Activated naive CD4-positive, alpha-beta T cell treated with anti-CD3 and anti-CD28 coated beads, Interleukin-2, amount 50 U/mL, for 24 hours (primary cell): ENCODE results near the gene TBC1D17.

ENCODE experiments used
- H3K27ac Mint-ChIP-seq: one replicate; pipeline ENCODE4 v1.8.0; 2021; ENCODE audit warnings: mild to moderate bottlenecking, mixed read lengths
- H3K27me3 Mint-ChIP-seq: one replicate; pipeline ENCODE4 v1.8.0; 2021; ENCODE audit warnings: mixed read lengths
- H3K36me3 Mint-ChIP-seq: one replicate; pipeline ENCODE4 v1.8.0; 2021; ENCODE audit warnings: mixed read lengths
- H3K4me1 Mint-ChIP-seq: one replicate; pipeline ENCODE4 v1.8.0; 2021; ENCODE audit warnings: mixed read lengths
- H3K4me3 Mint-ChIP-seq: one replicate; pipeline ENCODE4 v1.8.0; 2021; ENCODE audit warnings: mild to moderate bottlenecking, mixed read lengths
- H3K9me3 Mint-ChIP-seq: one replicate; pipeline ENCODE4 v1.8.0; 2021; ENCODE audit warnings: mixed read lengths

The TBC1D17 gene

GRCh38 chr19:49877020-49877878, at the start of gene TBC1D17, which contains the start of gene AKT1S1:
TBC1D17 (plus strand) TSS chr19:49877702; CDS start chr19:49877724, 22 bp downstream.
AKT1S1 (minus strand) TSS chr19:49877355; CDS start chr19:49873295, 4,060 bp downstream.
- Mint-ChIP-seq H3K36me3 (no peaks in the 10 kb centered on the region), H3K27me3 (no peaks in the 10 kb centered on the region), H3K4me3 (no peak within 1 kb of the TSS), H3K4me1 (peaks cover 26% of the 10 kb centered on the region), H3K9me3 (no peaks in the 10 kb centered on the region), H3K27ac (peak within 1 kb of the TSS; percentile 94)

GRCh38 chr19:49829200-49829599, 48.3 kb upstream of the TBC1D17 start:
- Mint-ChIP-seq H3K9me3 (no peaks in the 10 kb centered on the region), H3K27ac (no peak overlapping the region), H3K36me3 (no peaks in the 10 kb centered on the region), H3K4me1 (no peaks in the 10 kb centered on the region), H3K4me3 (no peak overlapping the region), H3K27me3 (no peaks in the 10 kb centered on the region)

- H3K4me3 Mint-ChIP-seq = no peak overlapping the region
These were observed 47.8 kb upstream of the TBC1D17 start for GRCh38 chr19:49829721-49830120.

GRCh38 chr19:49830766-49831165, 46.7 kb upstream of the TBC1D17 start:
- Mint-ChIP-seq H3K4me3 (no peak overlapping the region), H3K4me1 (no peaks in the 10 kb centered on the region), H3K9me3 (no peaks in the 10 kb centered on the region), H3K27ac (no peak overlapping the region), H3K36me3 (peaks cover 3% of the 10 kb centered on the region), H3K27me3 (no peaks in the 10 kb centered on the region)

More at GRCh38 chr19:49829721-49830120, 47.8 kb upstream of the TBC1D17 start:
- Mint-ChIP-seq H3K27me3 (no peaks in the 10 kb centered on the region), H3K9me3 (no peaks in the 10 kb centered on the region), H3K27ac (no peak overlapping the region), H3K4me1 (no peaks in the 10 kb centered on the region), H3K36me3 (peaks cover 1% of the 10 kb centered on the region)

- H3K4me1 Mint-ChIP-seq = no peaks in the 10 kb centered on the region
- no peak overlapping the region for H3K4me3 Mint-ChIP-seq
- H3K27ac Mint-ChIP-seq = no peak overlapping the region
- no peaks in the 10 kb centered on the region for H3K9me3 Mint-ChIP-seq
- peaks cover 3% of the 10 kb centered on the region for H3K36me3 Mint-ChIP-seq
- no peaks in the 10 kb centered on the region for H3K27me3 Mint-ChIP-seq
These were observed 45.9 kb upstream of the TBC1D17 start for GRCh38 chr19:49831592-49831991.

GRCh38 chr19:49832556-49832955, 44.9 kb upstream of the TBC1D17 start:
- no peak overlapping the region for H3K4me3 Mint-ChIP-seq
- no peak overlapping the region for H3K27ac Mint-ChIP-seq
- H3K9me3 Mint-ChIP-seq = no peaks in the 10 kb centered on the region

GRCh38 chr19:49833599-49833998, 43.9 kb upstream of the TBC1D17 start:
- Mint-ChIP-seq H3K9me3 (no peaks in the 10 kb centered on the region), H3K27me3 (no peaks in the 10 kb centered on the region), H3K27ac (no peak overlapping the region), H3K4me3 (no peak overlapping the region), H3K4me1 (no peaks in the 10 kb centered on the region), H3K36me3 (peaks cover 11% of the 10 kb centered on the region)

More at GRCh38 chr19:49832556-49832955, 44.9 kb upstream of the TBC1D17 start:
- H3K36me3 Mint-ChIP-seq = peaks cover 7% of the 10 kb centered on the region
- H3K27me3 Mint-ChIP-seq = no peaks in the 10 kb centered on the region
- no peaks in the 10 kb centered on the region for H3K4me1 Mint-ChIP-seq

GRCh38 chr19:49835562-49835961, 41.9 kb upstream of the TBC1D17 start:
- Mint-ChIP-seq H3K4me3 (no peak overlapping the region), H3K27me3 (no peaks in the 10 kb centered on the region), H3K36me3 (peaks cover 16% of the 10 kb centered on the region), H3K27ac (no peak overlapping the region), H3K4me1 (no peaks in the 10 kb centered on the region), H3K9me3 (no peaks in the 10 kb centered on the region)

GRCh38 chr19:49836176-49837008, 41.1 kb upstream of the TBC1D17 start:
- Mint-ChIP-seq H3K4me3 (no peak overlapping the region), H3K27ac (no peak overlapping the region)

GRCh38 chr19:49837009-49837310, 40.5 kb upstream of the TBC1D17 start:
- Mint-ChIP-seq H3K4me3 (no peak overlapping the region), H3K27me3 (no peaks in the 10 kb centered on the region), H3K4me1 (no peaks in the 10 kb centered on the region), H3K36me3 (peaks cover 16% of the 10 kb centered on the region), H3K27ac (no peak overlapping the region), H3K9me3 (no peaks in the 10 kb centered on the region)

More at GRCh38 chr19:49836176-49837008, 41.1 kb upstream of the TBC1D17 start:
- Mint-ChIP-seq H3K36me3 (peaks cover 16% of the 10 kb centered on the region), H3K27me3 (no peaks in the 10 kb centered on the region), H3K4me1 (no peaks in the 10 kb centered on the region), H3K9me3 (no peaks in the 10 kb centered on the region)

- no peaks in the 10 kb centered on the region for H3K4me1 Mint-ChIP-seq
- H3K27ac Mint-ChIP-seq = no peak overlapping the region
- no peaks in the 10 kb centered on the region for H3K27me3 Mint-ChIP-seq
These were observed 40.1 kb upstream of the TBC1D17 start for GRCh38 chr19:49837425-49837824.

GRCh38 chr19:49838885-49839588, 38.5 kb upstream of the TBC1D17 start:
- no peak overlapping the region for H3K27ac Mint-ChIP-seq
- H3K9me3 Mint-ChIP-seq = no peaks in the 10 kb centered on the region
- H3K4me3 Mint-ChIP-seq = no peak overlapping the region
- H3K36me3 Mint-ChIP-seq = peaks cover 16% of the 10 kb centered on the region
- no peaks in the 10 kb centered on the region for H3K4me1 Mint-ChIP-seq
- no peaks in the 10 kb centered on the region for H3K27me3 Mint-ChIP-seq

More at GRCh38 chr19:49837425-49837824, 40.1 kb upstream of the TBC1D17 start:
- Mint-ChIP-seq H3K4me3 (no peak overlapping the region), H3K36me3 (peaks cover 16% of the 10 kb centered on the region), H3K9me3 (no peaks in the 10 kb centered on the region)

- Mint-ChIP-seq H3K4me3 (no peak overlapping the region), H3K4me1 (no peaks in the 10 kb centered on the region), H3K36me3 (peaks cover 15% of the 10 kb centered on the region), H3K9me3 (no peaks in the 10 kb centered on the region), H3K27me3 (no peaks in the 10 kb centered on the region), H3K27ac (no peak overlapping the region)
These were observed 37.8 kb upstream of the TBC1D17 start for GRCh38 chr19:49839713-49840112.

- H3K4me1 Mint-ChIP-seq = no peaks in the 10 kb centered on the region
- no peaks in the 10 kb centered on the region for H3K27me3 Mint-ChIP-seq
- no peak overlapping the region for H3K27ac Mint-ChIP-seq
- H3K4me3 Mint-ChIP-seq = no peak overlapping the region
- no peaks in the 10 kb centered on the region for H3K9me3 Mint-ChIP-seq
- peaks cover 13% of the 10 kb centered on the region for H3K36me3 Mint-ChIP-seq
These were observed 37.2 kb upstream of the TBC1D17 start for GRCh38 chr19:49840321-49840720.

- H3K4me1 Mint-ChIP-seq = no peaks in the 10 kb centered on the region
- H3K9me3 Mint-ChIP-seq = no peaks in the 10 kb centered on the region
- no peaks in the 10 kb centered on the region for H3K27me3 Mint-ChIP-seq
- H3K4me3 Mint-ChIP-seq = no peak overlapping the region
- peaks cover 13% of the 10 kb centered on the region for H3K36me3 Mint-ChIP-seq
- H3K27ac Mint-ChIP-seq = no peak overlapping the region
These were observed 36.7 kb upstream of the TBC1D17 start for GRCh38 chr19:49840736-49841249.
